Measurements from ENCODE around the gene ANKS1A. TPM values are rescaled to one million over a fixed set of nuclear protein-coding genes. Genes with fewer than 3 reads are reported as not detected.
A peak's percentile ranks its signal among the peaks of the same experiment; 100 is the strongest.
"Not testable (repeated sequence)": the region's sequence is repeated elsewhere in the genome, so short reads cannot be mapped to it uniquely, and the experiment has no call there.

ANKS1A gene
- total RNA-seq, 1 experiment from 2014 or later: 26.5 TPM

GRCh38 chr6:34884996-34885395, 4.1 kb upstream of the ANKS1A start:
- Histone ChIP-seq H4K5ac (ENCODE audit: insufficient read length, low read depth, low read length) (no peak overlapping the region), H3K79me1 (ENCODE audit: insufficient read depth, low read depth, low read length, poor library complexity, severe bottlenecking) (peaks cover 3% of the 10 kb centered on the region), H2AFZ (ENCODE audit: low read length) (no peak overlapping the region), H3K56ac (ENCODE audit: insufficient read length, low read depth, low read length) (no peak overlapping the region), H2BK20ac (ENCODE audit: low read depth, low read length, poor library complexity, severe bottlenecking) (no peak overlapping the region), H4K8ac (replicated peaks; ENCODE audit: insufficient read length, low read depth, low read length) (no peak overlapping the region), H3T11ph (ENCODE audit: low read length) (no peak overlapping the region), H3K79me2 (ENCODE audit: insufficient read depth, low read length) (peaks cover 6% of the 10 kb centered on the region), H3K4ac (ENCODE audit: low read depth, low read length) (no peak overlapping the region), H3K23me2 (ENCODE audit: insufficient read length, low read depth, low read length, poor library complexity, severe bottlenecking) (peaks cover 13% of the 10 kb centered on the region), H2BK5ac (ENCODE audit: insufficient read length, low read length) (no peak overlapping the region), H3K18ac (ENCODE audit: insufficient read length, low read depth, low read length) (no peak overlapping the region), H3K27me3 (ENCODE audit: insufficient read depth, low read length) (no peaks in the 10 kb centered on the region), H2BK12ac (ENCODE audit: insufficient read length, low read depth, low read length) (no peak overlapping the region), H3K27ac (ENCODE audit: insufficient read length, low read depth, low read length) (no peak overlapping the region), H4K91ac (ENCODE audit: insufficient read length, low read depth, low read length) (no peak overlapping the region), H3K4me1 (ENCODE audit: insufficient read depth, low read length) (no peaks in the 10 kb centered on the region), H4K20me1 (ENCODE audit: control insufficient read depth, insufficient read depth, insufficient read length) (no peaks in the 10 kb centered on the region), H3K9me3 (ENCODE audit: control insufficient read depth, low read depth, low read length) (no peaks in the 10 kb centered on the region), H3K9ac (ENCODE audit: extremely low read depth, insufficient read length, low read length) (no peak overlapping the region), H3K23ac (ENCODE audit: insufficient read length, low read depth, low read length) (no peak overlapping the region), H3K4me2 (ENCODE audit: insufficient read depth, insufficient read length, low read length) (no peak overlapping the region), H3K14ac (ENCODE audit: insufficient read depth, low read length) (no peak overlapping the region), H2BK120ac (ENCODE audit: low read depth, low read length, poor library complexity, severe bottlenecking) (no peak overlapping the region), H2AK5ac (ENCODE audit: insufficient read length, low read length) (no peak overlapping the region), H2BK15ac (ENCODE audit: low read depth, low read length) (no peak overlapping the region)
- no peak overlapping the region for H3K4me3 Mint-ChIP-seq
- no CpG with 5 or more reads among the region's 2 CpGs for WGBS (ENCODE audit: extremely low coverage, insufficient read length, low lambda C conversion rate)
- H3K36me3 Mint-ChIP-seq (ENCODE audit: insufficient read depth in 1 of 3, low read depth in 3 of 3): peaks cover 15 to 35% (median 34%) of the 10 kb centered on the region in 3 experiments
- no peaks in the 10 kb centered on the region for H3K27me3 Mint-ChIP-seq (ENCODE audit: low read depth)
- no peak overlapping the region for H3K27ac Mint-ChIP-seq
- peaks cover 8% of the 10 kb centered on the region in 2 experiments for H3K4me1 Mint-ChIP-seq
- peaks cover 0 to 4% of the 10 kb centered on the region in 2 experiments; a peak in 1 of 5 replicates for H3K9me3 Mint-ChIP-seq
- no peak for DNase-seq
- TF ChIP-seq, protein P1, sequence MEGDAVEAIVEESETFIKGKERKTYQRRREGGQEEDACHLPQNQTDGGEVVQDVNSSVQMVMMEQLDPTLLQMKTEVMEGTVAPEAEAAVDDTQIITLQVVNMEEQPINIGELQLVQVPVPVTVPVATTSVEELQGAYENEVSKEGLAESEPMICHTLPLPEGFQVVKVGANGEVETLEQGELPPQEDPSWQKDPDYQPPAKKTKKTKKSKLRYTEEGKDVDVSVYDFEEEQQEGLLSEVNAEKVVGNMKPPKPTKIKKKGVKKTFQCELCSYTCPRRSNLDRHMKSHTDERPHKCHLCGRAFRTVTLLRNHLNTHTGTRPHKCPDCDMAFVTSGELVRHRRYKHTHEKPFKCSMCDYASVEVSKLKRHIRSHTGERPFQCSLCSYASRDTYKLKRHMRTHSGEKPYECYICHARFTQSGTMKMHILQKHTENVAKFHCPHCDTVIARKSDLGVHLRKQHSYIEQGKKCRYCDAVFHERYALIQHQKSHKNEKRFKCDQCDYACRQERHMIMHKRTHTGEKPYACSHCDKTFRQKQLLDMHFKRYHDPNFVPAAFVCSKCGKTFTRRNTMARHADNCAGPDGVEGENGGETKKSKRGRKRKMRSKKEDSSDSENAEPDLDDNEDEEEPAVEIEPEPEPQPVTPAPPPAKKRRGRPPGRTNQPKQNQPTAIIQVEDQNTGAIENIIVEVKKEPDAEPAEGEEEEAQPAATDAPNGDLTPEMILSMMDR (conservative IDR thresholded peaks at IDR 0.05): no peak

- H4K20me1 ChIP-seq (ENCODE audit: control insufficient read depth, insufficient read depth, insufficient read length); H3K9me3 Mint-ChIP-seq; H4K5ac ChIP-seq (ENCODE audit: insufficient read length, low read depth, low read length); H2BK15ac ChIP-seq (ENCODE audit: low read depth, low read length); H3K23ac ChIP-seq (ENCODE audit: insufficient read length, low read depth, low read length); H3K79me2 ChIP-seq (ENCODE audit: insufficient read depth, low read length); H3K4ac ChIP-seq (ENCODE audit: low read depth, low read length); H2AFZ ChIP-seq (ENCODE audit: low read length); H3K27me3 Mint-ChIP-seq (ENCODE audit: low read depth); H2BK5ac ChIP-seq (ENCODE audit: insufficient read length, low read length); H4K91ac ChIP-seq (ENCODE audit: insufficient read length, low read depth, low read length); H3K18ac ChIP-seq (ENCODE audit: insufficient read length, low read depth, low read length); H4K8ac ChIP-seq (replicated peaks; ENCODE audit: insufficient read length, low read depth, low read length); H3K4me2 ChIP-seq (ENCODE audit: insufficient read depth, insufficient read length, low read length); H2BK20ac ChIP-seq (ENCODE audit: low read depth, low read length, poor library complexity, severe bottlenecking); H3K9ac ChIP-seq (ENCODE audit: extremely low read depth, insufficient read length, low read length); H3K9me3 ChIP-seq (ENCODE audit: control insufficient read depth, low read depth, low read length); H3K14ac ChIP-seq (ENCODE audit: insufficient read depth, low read length); H2BK120ac ChIP-seq (ENCODE audit: low read depth, low read length, poor library complexity, severe bottlenecking); H3T11ph ChIP-seq (ENCODE audit: low read length); H3K4me1 ChIP-seq (ENCODE audit: insufficient read depth, low read length); H3K79me1 ChIP-seq (ENCODE audit: insufficient read depth, low read depth, low read length, poor library complexity, severe bottlenecking); H3K27me3 ChIP-seq (ENCODE audit: insufficient read depth, low read length); H3K56ac ChIP-seq (ENCODE audit: insufficient read length, low read depth, low read length); H3K27ac ChIP-seq (ENCODE audit: insufficient read length, low read depth, low read length); DNase-seq; H2BK12ac ChIP-seq (ENCODE audit: insufficient read length, low read depth, low read length); H2AK5ac ChIP-seq (ENCODE audit: insufficient read length, low read length): not testable (repeated sequence)
- no CpG with 5 or more reads among the region's 15 CpGs for WGBS (ENCODE audit: extremely low coverage, insufficient read length, low lambda C conversion rate)
- Mint-ChIP-seq H3K27ac (peak overlapping the region in 1 of 3 experiments; percentile 55; a peak in 1 of 7 replicates), H3K36me3 (ENCODE audit: insufficient read depth in 1 of 3, low read depth in 3 of 3) (peaks cover 13 to 30% (median 28%) of the 10 kb centered on the region in 3 experiments), H3K4me3 (peak overlapping the region; percentile 38 to 99; a peak in 3 of 5 replicates), H3K4me1 (peaks cover 13 to 15% of the 10 kb centered on the region in 2 experiments)
- H3K23me2 ChIP-seq (ENCODE audit: insufficient read length, low read depth, low read length, poor library complexity, severe bottlenecking): peaks cover 13% of the 10 kb centered on the region
Observed at GRCh38 chr6:34885837-34886236, 3.2 kb upstream of the ANKS1A start.

Data from H9 (cell line).